GM12878 (cell line): ENCODE data around the gene CITED2. TPM values are rescaled to one million over a fixed set of nuclear protein-coding genes. Genes with fewer than 3 reads are reported as not detected.

Experiments used
- BCL11A ChIP-seq: IDR thresholded peaks from 2 replicates; pipeline ENCODE4 v1.6.1; 2011; ENCODE audit warnings: low read depth, low read length
- BMI1 ChIP-seq: fragments of 450-650 bp; IDR thresholded peaks from 2 replicates; pipeline ENCODE4 v1.6.1; 2016; ENCODE audit warnings: mild to moderate bottlenecking, moderate library complexity, borderline replicate concordance
- BRCA1 ChIP-seq: IDR thresholded peaks from 2 replicates; pipeline ENCODE4 v1.6.1; 2011; ENCODE audit warnings: low read depth, low read length, improper control_type of control experiment
- DPF2 ChIP-seq: fragments of 450-650 bp; IDR thresholded peaks from 2 replicates; pipeline ENCODE4 v1.6.1; 2017; ENCODE audit warnings: mild to moderate bottlenecking
- EED ChIP-seq: sonication (generic); IDR thresholded peaks from 2 replicates; pipeline ENCODE4 v1.6.1; 2016; ENCODE audit warnings: antibody characterized with exemption, low read depth
- EGR1 ChIP-seq, 2 experiments: IDR thresholded peaks; 1 replicate in 1 of 2; 2 replicates in 1 of 2; pipeline ENCODE4 v1.6.1; 2011 to 2012; ENCODE audit warnings: low read depth in 2 of 2, low read length in 2 of 2, borderline replicate concordance in 1 of 2, mild to moderate bottlenecking in 1 of 2, moderate library complexity in 1 of 2
- EP300 ChIP-seq, 2 experiments: fragments of 150-350 bp in 1 of 2; IDR thresholded peaks; 2 replicates each; pipeline ENCODE4 v1.6.1; 2011 to 2012; ENCODE audit warnings: low read depth in 2 of 2, low read length in 2 of 2, borderline replicate concordance in 1 of 2, improper control_type of control experiment in 1 of 2, inconsistent platforms in 1 of 2; ENCODE audit not compliant: control insufficient read depth in 1 of 2
- ETV6 ChIP-seq, 2 experiments: fragments of 450-650 bp in 1 of 2; IDR thresholded peaks in 1 of 2; conservative IDR thresholded peaks in 1 of 2; 2 replicates each; pipeline ENCODE4 v1.6.1; 2014; ENCODE audit warnings: antibody characterized with exemption in 1 of 2, borderline replicate concordance in 1 of 2, low read depth in 1 of 2, mild to moderate bottlenecking in 1 of 2, moderate library complexity in 1 of 2
- FOXM1 ChIP-seq: IDR thresholded peaks from 2 replicates; pipeline ENCODE4 v1.6.1; 2012; ENCODE audit warnings: low read depth, mild to moderate bottlenecking, inconsistent platforms, low read length, moderate library complexity
- HDAC2 ChIP-seq: fragments of 200-600 bp; sonication (generic); IDR thresholded peaks from 2 replicates; pipeline ENCODE4 v1.6.1; 2017
- IKZF1 ChIP-seq: fragments of 450-650 bp; conservative IDR thresholded peaks from 2 replicates; pipeline ENCODE4 v1.6.1; 2017; ENCODE audit warnings: antibody characterized with exemption, mild to moderate bottlenecking
- IKZF2 ChIP-seq, 2 experiments: fragments of 450-650 bp; IDR thresholded peaks; 2 replicates each; pipeline ENCODE4 v1.6.1; 2017; ENCODE audit warnings: mild to moderate bottlenecking in 2 of 2, moderate library complexity in 2 of 2
- IRF3 ChIP-seq: fragments of 450-650 bp; IDR thresholded peaks from 2 replicates; pipeline ENCODE4 v1.6.1; 2014; ENCODE audit warnings: mild to moderate bottlenecking
- JUND ChIP-seq: IDR thresholded peaks from 2 replicates; pipeline ENCODE4 v1.6.1; 2012; ENCODE audit warnings: low read depth, mild to moderate bottlenecking, low read length, improper control_type of control experiment, moderate library complexity
- MTA2 ChIP-seq: fragments of 450-650 bp; IDR thresholded peaks from 2 replicates; pipeline ENCODE4 v1.6.1; 2016; ENCODE audit warnings: low read depth, mild to moderate bottlenecking, moderate library complexity
- NRF1 ChIP-seq: conservative IDR thresholded peaks from 2 replicates; pipeline ENCODE4 v1.6.1; 2011; ENCODE audit warnings: mild to moderate bottlenecking, low read depth, low read length, improper control_type of control experiment
- POLR2AphosphoS2 ChIP-seq: IDR thresholded peaks from 2 replicates; pipeline ENCODE4 v1.6.1; 2011; ENCODE audit warnings: low read depth, mild to moderate bottlenecking, low read length, improper control_type of control experiment, moderate library complexity
- RAD51 ChIP-seq: fragments of 450-650 bp; IDR thresholded peaks from 2 replicates; pipeline ENCODE4 v1.6.1; 2016; ENCODE audit warnings: moderate library complexity, mild to moderate bottlenecking, inconsistent platforms
- RUNX3 ChIP-seq: IDR thresholded peaks from 2 replicates; pipeline ENCODE4 v1.6.1; 2012; ENCODE audit warnings: low read length, inconsistent platforms
- SIX5 ChIP-seq: IDR thresholded peaks from 2 replicates; pipeline ENCODE4 v1.6.1; 2011; ENCODE audit warnings: mild to moderate bottlenecking, low read depth, low read length, moderate library complexity; ENCODE audit not compliant: severe bottlenecking
- STAT3 ChIP-seq: IDR thresholded peaks from 2 replicates; pipeline ENCODE4 v1.6.1; 2011; ENCODE audit warnings: low read depth, low read length, improper control_type of control experiment
- ZNF217 ChIP-seq: fragments of 450-650 bp; IDR thresholded peaks from 2 replicates; pipeline ENCODE4 v1.6.1; 2017; ENCODE audit warnings: antibody characterized with exemption, mild to moderate bottlenecking
- polyA plus RNA-seq, 11 experiments: library from polyadenylated mRNA; depleted of rRNA in 4 of 11; unstranded in 6 of 11; stranded (reverse) in 5 of 11; fragments of >200 nt; fragmentation: Nextera tagmentation in 4 of 11; fragmentation: Illumina TruSeq in 1 of 11; extraction: Ambion mirVana in 4 of 11; extraction: Trizol in 1 of 11; gene quantifications; 1 replicate in 1 of 11; 2 replicates in 10 of 11; pipeline versions ENCODE4 v1.2.1 to v1.2.3, GENCODE V29; 2011 to 2016; ENCODE audit warnings: inconsistent platforms in 2 of 11, missing spikeins in 2 of 11, low read depth in 1 of 11
- total RNA-seq, 4 experiments: library from RNA; depleted of rRNA in 3 of 4; stranded (reverse); fragments of >200 nt in 3 of 4; fragmentation: Illumina TruSeq in 1 of 4; extraction: Trizol in 1 of 4; gene quantifications; 2 replicates each; pipeline versions ENCODE4 v1.2.1 to v1.2.3, GENCODE V29; 2013 to 2021
- TF ChIP-seq, protein P1 (sequence below): fragments of 450-650 bp; IDR thresholded peaks from 2 replicates; pipeline ENCODE4 v1.6.1; 2017; ENCODE audit warnings: mild to moderate bottlenecking, low read depth, inconsistent platforms; ENCODE audit not compliant: poor library complexity, severe bottlenecking
- TF ChIP-seq, protein P2 (sequence below): fragments of 150-350 bp; IDR thresholded peaks from 2 replicates; pipeline ENCODE4 v1.6.1; 2016; ENCODE audit warnings: low read depth, low read length

CITED2 gene
- total and polyA plus RNA-seq, 10 of the 15 experiments (the other 5 are each of a cell fraction or from before 2014, with no cell fraction given): 0.08 to 20.0 (median 7.3) TPM

GRCh38 chr6:139323511-139324300 lies 50.7 kb downstream of the CITED2 start (continued):
- peak in 1 of 2 experiments; percentile 97; a peak in 2 of 4 replicates for TF ChIP-seq ETV6 (conservative IDR thresholded peaks at IDR 0.05 in 1 of 2, IDR thresholded peaks at IDR 0.05 in 1 of 2; ENCODE audit: borderline replicate concordance in 1 of 2, low read depth in 1 of 2)
- TF ChIP-seq RUNX3: peak; percentile 75
- TF ChIP-seq, protein P1, sequence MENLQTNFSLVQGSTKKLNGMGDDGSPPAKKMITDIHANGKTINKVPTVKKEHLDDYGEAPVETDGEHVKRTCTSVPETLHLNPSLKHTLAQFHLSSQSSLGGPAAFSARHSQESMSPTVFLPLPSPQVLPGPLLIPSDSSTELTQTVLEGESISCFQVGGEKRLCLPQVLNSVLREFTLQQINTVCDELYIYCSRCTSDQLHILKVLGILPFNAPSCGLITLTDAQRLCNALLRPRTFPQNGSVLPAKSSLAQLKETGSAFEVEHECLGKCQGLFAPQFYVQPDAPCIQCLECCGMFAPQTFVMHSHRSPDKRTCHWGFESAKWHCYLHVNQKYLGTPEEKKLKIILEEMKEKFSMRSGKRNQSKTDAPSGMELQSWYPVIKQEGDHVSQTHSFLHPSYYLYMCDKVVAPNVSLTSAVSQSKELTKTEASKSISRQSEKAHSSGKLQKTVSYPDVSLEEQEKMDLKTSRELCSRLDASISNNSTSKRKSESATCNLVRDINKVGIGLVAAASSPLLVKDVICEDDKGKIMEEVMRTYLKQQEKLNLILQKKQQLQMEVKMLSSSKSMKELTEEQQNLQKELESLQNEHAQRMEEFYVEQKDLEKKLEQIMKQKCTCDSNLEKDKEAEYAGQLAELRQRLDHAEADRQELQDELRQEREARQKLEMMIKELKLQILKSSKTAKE: peak; percentile 40
- no peak for TF ChIP-seq STAT3
- TF ChIP-seq EP300 (IDR thresholded peaks at IDR 0.05; ENCODE audit: borderline replicate concordance in 1 of 2, control insufficient read depth in 1 of 2, low read depth in 2 of 2, low read length in 2 of 2): 0 out of 4 replicates have a peak, but pooled peaks of 1 of the 2 experiments have one; percentile 38
- no peak for TF ChIP-seq RAD51
- TF ChIP-seq DPF2: peak; percentile 54; the same call in 1 of the 2 replicates
- TF ChIP-seq FOXM1: no peak
- TF ChIP-seq BMI1: peak; percentile 55; the same call in 1 of the 2 replicates
- TF ChIP-seq POLR2AphosphoS2: no peak
- peak; percentile 2; the same call in 1 of the 2 replicates for TF ChIP-seq BCL11A
- TF ChIP-seq IKZF1: peak; percentile 66
- no peak for TF ChIP-seq IRF3
- no peak for TF ChIP-seq SIX5
- peak; percentile 26; the same call in 1 of the 2 replicates for TF ChIP-seq MTA2
- peak in 1 of 2 experiments; percentile 23; a peak in 1 of 3 replicates for TF ChIP-seq EGR1 (IDR thresholded peaks at IDR 0.05; ENCODE audit: borderline replicate concordance in 1 of 2, low read depth in 2 of 2, low read length in 2 of 2)
- TF ChIP-seq, protein P2, sequence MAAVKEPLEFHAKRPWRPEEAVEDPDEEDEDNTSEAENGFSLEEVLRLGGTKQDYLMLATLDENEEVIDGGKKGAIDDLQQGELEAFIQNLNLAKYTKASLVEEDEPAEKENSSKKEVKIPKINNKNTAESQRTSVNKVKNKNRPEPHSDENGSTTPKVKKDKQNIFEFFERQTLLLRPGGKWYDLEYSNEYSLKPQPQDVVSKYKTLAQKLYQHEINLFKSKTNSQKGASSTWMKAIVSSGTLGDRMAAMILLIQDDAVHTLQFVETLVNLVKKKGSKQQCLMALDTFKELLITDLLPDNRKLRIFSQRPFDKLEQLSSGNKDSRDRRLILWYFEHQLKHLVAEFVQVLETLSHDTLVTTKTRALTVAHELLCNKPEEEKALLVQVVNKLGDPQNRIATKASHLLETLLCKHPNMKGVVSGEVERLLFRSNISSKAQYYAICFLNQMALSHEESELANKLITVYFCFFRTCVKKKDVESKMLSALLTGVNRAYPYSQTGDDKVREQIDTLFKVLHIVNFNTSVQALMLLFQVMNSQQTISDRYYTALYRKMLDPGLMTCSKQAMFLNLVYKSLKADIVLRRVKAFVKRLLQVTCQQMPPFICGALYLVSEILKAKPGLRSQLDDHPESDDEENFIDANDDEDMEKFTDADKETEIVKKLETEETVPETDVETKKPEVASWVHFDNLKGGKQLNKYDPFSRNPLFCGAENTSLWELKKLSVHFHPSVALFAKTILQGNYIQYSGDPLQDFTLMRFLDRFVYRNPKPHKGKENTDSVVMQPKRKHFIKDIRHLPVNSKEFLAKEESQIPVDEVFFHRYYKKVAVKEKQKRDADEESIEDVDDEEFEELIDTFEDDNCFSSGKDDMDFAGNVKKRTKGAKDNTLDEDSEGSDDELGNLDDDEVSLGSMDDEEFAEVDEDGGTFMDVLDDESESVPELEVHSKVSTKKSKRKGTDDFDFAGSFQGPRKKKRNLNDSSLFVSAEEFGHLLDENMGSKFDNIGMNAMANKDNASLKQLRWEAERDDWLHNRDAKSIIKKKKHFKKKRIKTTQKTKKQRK: no peak
- 0 out of 2 replicates have a peak, but pooled peaks have one; percentile 30 for TF ChIP-seq EED
- TF ChIP-seq HDAC2: no peak
- no peak for TF ChIP-seq BRCA1
- TF ChIP-seq ZNF217: no peak
- TF ChIP-seq NRF1: no peak
- TF ChIP-seq JUND: no peak
- TF ChIP-seq IKZF2 (IDR thresholded peaks at IDR 0.05): peak; percentile 54 to 55; a peak in 3 of 4 replicates
